DMS53 (cell line): ENCODE measurements around the gene SLC35F3.
"Not testable (repeated sequence)": the region's sequence is repeated elsewhere in the genome, so short reads cannot be mapped to it uniquely, and the experiment has no call there.

ENCODE experiments used
- DNase-seq: peaks from one replicate; lab custom pipeline; 2025; lab: John Stamatoyannopoulos, UW

Gene SLC35F3

DNA sequence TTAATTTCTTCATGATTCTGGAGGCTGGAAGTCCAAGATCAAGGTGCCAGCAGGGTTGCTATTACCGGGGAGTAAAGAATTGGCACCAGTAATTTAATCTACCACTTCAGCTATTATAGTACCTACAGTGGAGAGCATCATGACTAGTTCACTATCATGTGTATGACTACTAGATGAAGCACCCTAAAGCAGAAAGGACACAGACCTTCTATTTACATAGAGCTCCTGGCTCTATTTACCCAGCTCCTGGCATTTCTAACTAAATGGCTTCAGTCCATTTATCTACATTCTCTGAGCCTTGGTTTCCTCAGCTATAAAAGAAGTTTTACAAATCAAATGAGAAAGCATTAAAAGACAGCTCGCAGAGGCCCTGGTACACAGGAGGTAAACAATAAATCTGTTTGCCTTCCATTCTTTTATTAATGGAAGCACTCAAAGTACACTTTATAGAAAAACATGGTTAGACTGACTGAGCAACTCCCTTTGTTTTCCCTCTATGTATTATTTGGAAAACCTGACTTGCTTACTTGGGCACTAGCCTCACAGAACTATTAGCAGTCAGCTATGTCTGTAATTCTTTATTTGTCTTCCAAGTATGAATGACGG is 203.0 kb downstream of the SLC35F3 start:
- peak; percentile 81 for DNase-seq

DNA sequence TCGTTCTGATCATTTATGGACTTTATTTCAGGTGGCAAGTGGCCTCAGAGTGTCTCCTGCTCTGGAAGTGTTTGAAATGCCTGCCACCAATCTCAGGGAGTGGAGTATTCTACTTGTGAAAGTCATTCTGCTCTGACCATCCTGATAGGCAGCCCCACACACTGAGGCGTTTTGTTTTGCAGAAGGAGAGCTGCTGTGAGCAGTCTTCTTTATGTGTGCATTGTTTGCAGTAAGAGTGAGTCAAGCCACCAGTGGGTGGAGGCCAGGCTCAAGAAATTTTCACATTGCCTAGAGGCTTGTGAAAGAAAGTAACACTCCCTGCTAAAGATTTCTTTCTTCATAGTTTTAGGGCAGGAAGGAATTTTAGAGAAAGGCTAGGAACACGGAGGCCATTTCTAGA is 204.4 kb downstream of the SLC35F3 start:
- no peak for DNase-seq

DNA sequence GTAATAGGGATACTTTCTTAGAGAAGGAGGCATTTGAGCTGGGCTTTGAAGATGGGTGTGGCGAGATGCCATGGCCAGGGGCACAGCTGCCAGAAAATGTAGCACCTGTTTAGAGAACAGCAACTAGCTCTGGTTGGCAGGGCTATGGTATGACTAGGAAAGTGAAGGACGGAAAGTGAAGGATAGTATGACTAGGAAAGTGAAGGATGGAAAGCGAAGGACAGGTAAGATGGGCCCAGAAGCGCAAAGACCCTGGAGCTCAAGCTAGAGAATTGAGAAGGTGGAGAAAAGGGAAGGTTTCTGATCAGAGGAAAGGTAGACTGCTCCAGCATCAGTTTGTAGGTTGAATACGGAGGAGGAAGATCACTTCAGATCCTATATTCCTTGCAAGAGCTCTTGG is 205.4 kb downstream of the SLC35F3 start:
- DNase-seq = no peak

DNA sequence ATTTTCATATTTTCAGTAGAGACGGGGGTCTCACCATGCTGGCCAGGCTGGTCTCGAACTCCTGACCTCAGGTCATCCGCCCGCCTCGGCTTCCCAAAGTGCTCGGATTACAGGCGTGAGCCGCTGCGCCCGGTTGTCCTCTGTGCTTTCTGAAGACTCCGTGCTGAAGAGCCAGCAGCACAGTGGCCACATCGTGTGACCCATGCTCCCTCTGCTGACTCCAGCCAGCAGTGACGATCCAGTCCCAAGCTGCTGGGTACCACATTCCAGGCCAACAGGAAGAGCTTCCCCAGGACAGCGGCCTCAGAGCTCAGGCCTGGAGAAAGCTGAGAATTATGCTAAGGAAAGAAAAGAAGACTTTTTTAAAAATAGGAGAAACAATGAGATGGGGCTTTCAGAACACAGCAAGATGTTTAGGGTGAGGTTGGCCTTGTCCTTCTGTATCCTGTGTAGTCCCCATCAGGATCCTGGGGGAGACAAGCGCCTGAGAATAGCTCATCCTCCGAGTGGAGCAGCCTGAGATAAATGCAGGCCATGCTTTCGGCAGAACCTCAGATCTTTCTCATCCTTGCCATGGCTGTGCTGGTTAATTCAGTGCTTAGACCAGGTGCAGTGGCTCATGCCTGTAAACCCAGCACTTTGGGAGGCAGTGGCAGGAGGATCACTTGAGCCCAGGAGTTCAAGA is 207.1 kb downstream of the SLC35F3 start:
- peak; percentile 83 for DNase-seq

DNA sequence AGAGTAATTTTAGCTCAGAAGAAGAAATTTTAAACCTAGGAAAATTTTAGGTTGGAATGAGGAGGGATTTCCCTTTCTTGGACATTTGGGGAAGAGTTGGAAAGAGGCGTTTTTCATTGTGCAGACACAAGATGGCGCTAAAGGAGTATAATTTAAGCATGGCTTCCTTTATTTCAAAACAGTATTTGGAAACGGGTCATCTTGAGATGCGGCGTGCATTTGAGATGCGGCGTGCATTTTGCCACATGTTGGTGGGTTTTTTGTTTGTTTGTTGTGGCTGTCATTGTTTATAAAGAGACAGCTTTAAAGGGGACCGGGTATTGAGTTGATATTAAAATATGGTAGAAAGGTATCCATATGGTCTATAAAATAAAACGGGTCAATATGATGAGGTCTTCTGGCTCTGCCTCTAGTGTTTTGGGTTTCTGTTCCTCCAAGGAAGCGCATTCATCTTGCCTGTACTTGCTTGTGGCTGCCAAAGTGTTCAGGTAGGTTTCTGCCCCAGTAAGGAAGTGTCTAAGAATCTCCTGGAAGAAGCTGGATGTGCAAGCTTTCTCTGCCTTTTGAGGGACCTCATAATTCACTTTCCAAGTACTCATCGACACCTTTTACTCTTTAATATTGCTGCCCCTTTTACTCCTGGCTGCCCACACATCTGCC is 210.3 kb downstream of the SLC35F3 start:
- peak; percentile 71 for DNase-seq

DNA sequence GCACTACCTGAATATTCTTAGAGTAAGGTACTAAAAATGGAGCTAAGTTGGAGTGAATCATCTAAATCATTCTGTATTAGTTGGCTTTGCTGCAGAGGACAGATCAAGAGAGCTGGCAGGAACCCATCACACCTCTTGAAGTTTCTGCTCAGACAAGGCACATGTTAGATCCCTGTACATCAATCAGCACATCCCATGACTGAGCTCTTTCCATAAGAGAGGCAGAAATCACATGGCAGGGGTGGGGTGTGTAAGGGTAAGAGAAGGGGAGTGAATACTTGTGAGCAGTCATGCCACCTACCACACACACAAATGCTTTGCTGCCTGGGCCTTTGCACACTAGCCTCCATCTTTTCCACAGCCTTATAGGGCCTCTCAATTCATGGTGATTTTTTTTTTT is 214.4 kb downstream of the SLC35F3 start:
- DNase-seq = no peak

DNA sequence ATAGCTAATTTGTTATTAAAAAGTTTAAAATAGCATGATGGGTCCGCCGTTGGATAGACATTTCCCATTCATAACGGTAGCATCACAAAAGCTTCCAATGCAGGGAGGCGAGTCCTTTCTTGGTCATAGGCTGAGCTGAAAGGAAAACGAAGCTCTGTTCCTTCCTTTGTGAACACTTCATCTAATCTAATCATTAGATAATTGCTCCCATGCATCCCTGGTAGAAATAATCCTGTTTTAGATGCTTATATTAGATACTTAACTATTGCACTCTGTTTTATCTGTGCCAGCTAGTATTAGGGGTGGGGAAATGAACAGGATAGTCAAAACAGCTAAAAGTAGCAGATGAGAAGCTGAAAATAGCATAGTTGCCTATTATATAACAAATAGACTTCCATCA is 215.0 kb downstream of the SLC35F3 start:
- no peak for DNase-seq

DNA sequence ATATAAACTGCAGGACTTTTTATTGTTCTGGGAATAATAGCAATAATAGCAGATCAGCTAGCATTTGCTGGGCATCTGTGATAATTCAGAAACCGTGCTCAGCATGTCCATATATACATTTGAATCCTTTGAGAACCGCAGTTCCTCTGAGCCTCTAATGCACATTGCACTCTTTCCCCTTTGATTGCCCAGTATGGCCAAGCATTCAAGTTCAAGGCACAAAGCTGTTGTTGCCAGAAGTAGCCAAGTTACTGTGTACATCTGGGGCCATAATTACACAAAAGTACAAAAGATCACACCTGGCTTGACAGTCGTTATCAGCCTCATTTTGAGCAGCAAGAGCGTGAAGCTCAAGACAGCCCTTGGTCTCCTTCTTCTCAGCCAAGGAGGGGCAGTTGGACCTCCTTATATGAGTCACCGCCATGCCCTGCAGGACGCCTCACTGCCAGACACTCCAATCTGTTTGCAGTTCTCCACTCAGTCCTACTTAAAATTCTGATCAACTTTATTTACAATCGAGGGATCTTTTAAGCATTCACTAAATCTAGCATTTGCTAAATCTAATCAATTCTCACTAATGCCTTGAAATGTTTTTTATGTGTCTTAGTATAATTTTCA is 216.0 kb downstream of the SLC35F3 start:
- DNase-seq = no peak

DNA sequence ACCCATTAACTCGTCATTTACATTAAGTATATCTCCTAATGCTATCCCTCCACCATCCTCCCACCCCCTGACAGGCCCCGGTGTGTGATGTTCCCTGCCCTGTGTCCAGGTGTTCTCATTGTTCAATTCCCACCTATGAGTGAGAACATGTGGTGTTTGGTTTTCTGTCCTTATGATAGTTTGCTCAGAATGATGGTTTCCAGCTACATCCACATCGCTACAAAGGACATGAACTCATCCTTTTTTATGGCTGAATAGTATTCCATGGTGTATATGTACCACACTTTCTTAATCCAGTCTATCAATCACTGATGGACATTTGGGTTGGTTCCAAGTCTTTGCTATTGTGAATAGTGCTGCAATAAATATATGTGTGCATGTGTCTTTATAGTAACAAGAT is 217.2 kb downstream of the SLC35F3 start:
- not testable (repeated sequence) for DNase-seq

DNA sequence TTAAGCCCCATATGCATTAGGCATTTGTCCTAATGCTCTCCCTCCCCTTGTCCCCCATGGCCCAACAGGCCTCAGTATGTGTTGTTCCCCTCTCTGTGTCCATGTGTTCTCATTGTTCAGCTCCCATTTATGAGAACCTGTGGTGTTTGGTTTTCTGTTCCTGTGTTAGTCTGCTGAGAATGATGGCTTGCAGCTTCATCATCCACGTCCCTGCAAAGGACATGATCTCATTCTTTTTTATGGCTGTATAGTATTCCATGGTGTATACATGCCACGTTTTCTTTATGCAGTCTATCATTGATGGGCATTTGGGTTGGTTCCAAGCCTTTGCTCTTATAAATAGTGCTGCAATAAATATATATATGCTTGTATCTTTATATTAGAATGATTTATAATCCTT is 218.1 kb downstream of the SLC35F3 start:
- DNase-seq = not testable (repeated sequence)

DNA sequence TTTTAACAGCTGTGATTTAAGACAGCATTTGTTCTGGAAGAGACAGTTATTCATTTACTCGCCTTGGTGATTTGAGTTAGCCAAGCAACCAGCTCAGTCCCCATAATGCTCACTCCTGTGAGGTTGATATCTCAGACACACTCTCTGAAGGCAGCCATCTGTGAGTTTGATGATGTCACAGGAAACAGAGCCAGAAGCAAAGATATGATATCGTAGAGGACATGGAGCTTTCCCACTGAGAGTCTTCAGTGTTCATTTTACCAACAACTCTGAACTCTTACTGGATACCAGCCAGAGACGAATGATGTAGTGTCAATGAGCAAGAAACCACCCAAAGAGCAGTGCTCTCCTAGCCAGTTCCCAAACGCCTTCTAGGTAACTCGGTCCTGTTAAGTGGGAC is 219.4 kb downstream of the SLC35F3 start:
- no peak for DNase-seq

DNA sequence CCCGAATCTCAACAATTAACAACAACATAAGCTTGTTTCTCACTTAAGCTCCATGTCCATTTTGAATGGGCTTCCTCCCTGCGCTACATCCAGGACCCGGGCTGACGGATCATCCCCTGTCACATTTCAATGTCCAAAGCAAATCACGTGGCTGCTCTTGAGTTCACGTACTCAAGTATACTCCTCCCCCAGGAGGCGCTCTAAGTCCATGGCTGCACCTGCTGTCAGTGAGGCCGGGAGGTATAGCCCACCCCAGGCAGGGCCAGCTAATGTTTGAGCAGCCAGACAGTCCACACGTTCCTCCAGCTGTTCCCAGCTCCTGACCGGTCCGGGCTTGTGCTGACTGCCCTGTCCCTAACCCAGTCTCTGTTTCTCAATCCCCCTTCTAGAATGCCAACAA is 220.8 kb downstream of the SLC35F3 start:
- DNase-seq = peak; percentile 91

DNA sequence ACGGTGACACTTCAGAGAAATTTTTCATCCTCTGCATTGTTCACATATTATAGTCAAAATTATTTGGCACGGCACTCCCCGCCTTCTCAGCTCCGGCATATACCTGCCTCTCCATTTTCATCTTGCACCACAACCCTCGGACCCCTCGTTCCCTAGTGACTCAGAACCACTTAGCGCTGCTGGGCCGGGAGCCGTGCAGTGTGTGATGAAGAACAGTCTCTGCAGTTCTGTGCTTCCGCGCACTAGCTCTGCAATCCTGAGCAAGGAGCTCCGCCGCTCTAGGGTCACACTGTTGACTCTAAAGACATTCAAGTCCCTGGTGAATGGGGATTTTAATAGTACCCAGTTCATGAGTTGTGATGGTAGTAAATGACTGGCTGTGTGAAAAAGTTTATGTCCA is 221.2 kb downstream of the SLC35F3 start:
- peak; percentile 44 for DNase-seq

DNA sequence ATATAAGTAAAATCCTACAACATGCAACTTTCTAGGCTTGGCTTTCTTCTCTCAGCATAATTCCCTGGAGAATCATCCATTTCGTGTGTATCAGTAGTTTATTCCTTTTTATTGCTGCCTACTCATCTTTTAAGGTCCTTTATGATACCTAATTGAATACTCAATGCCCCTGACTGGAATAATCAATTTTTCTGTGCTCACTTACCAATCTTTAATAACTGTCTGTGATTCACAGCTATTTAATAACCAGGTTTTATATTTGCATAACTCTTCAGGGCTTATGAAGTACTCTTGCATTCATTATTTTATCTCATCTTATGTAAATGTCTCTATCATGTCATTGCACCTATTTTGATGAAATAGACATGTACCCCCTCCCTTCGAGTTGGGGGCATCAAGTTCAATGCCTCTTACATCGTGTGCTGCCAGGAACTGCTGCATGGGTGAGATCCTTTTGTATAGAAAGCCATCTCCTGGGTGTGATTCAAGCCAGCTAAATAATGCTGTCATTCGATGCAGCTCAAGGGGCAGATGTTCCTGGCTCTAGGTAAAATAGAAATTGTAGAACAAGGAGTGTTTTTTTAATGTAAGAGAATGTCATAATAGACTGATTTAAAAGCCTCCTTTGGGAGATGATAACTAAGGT is 222.7 kb downstream of the SLC35F3 start:
- no peak for DNase-seq

DNA sequence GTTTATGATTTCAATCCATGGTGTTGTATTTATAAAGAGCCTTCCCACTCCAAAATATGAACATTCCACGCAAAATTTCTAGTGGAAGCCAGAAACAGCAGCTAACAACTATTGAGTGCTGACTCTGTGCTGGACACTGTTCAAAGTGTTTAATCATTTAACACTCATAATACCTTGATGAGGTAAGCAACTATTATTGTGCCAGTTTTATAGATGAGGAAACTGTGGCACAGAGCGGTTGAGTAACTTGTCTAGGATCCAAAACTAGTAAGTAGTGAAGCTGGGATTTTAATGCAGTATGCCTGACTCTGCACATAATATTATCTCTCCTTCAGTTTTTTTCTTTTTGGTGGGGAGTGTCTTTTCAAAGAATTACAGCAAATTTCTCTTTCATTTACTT is 228.3 kb downstream of the SLC35F3 start:
- no peak for DNase-seq

DNA sequence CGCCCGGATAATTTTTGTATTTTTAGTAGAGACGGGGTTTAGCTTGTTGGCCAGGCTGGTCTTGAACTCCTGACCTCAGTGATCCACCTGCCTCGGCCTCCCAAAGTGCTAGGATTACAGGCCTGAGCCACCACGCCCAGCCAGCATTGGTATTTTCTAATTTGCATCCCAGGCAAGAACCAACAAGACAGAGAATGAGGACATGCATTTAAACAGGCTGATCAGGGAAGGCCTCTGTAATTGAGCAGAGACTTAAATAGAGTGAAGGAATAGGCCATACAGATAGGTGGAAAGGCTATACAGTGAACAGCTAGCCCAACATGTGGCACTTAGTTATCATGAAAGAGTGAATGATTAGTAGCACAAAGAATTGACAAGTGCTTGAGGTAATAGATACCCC is 230.4 kb downstream of the SLC35F3 start:
- DNase-seq = no peak

DNA sequence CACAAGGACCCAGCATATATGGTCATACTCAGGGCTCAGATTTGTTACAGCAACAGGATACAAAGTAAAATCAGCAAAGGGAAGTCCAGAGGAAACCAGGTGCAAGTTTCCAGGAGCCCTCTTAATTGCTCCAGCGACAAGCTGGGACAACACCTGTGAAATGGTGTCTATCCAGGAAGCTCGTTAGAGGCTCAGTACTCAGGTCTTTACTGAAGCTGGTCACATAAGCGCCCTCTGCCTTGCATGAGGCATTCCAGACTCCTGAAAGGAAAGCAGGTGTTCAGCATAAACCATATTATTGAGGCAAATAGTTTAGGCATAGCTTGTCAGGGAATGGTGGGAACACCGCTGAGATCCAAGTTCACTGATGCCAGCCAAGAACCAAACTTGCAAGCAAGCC is 231.0 kb downstream of the SLC35F3 start:
- peak; percentile 24 for DNase-seq

DNA sequence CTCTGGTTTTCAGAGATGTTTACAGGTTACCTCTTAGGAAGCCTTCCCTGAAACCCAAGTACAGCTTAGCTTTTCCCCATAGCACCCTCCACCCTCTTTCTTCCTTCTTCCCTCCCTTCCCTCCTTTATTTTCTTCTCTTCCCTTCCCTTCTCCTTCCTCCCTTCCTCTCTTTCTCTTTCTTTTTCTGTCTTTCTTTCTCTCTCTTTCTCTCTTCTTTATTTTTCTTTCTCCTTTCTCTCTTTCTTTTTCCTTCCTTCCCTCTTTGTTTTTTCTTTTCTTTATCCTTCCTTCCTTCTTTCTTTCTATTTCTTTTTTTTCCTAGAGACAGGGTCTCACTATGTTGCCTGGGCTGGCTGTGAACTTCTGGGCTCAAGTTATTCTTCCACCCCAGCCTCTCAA is 231.6 kb downstream of the SLC35F3 start:
- no peak for DNase-seq

DNA sequence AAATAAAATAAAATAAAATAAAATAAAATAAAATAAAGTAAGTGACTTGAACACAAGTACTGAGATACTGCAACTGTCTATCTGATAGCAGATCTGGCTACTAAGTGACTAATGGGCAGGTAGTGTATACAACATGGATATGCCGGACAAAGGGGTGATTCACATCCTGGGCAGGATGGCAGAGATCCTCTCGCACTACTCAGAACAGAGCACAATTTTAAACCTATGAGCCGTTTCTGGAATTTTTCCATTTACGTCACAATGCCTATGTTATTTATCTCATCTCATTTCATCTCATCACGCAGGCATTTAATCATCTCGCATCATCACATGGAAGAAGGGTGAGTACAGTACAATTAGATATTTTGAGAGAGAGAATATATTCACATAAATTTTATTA is 235.5 kb downstream of the SLC35F3 start:
- no peak for DNase-seq

DNA sequence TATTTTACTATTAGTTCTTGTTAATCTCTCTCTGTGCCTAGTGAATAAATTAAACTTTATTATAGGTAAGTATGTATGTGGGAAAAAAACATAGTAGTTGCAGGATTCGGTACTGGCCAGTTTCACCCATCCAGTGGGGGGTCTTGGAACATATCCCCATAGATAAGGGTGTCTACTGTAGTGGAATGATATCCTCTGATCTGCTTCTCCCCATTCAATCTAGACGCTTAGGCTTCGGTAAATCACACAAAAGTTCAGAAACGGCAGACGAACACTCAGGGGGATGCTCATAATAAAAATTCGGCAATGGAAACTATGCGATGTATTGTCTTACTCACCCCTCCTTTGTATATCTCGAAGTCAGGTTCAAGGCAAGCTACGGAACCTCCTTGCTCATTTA is 235.9 kb downstream of the SLC35F3 start:
- DNase-seq = no peak

DNA sequence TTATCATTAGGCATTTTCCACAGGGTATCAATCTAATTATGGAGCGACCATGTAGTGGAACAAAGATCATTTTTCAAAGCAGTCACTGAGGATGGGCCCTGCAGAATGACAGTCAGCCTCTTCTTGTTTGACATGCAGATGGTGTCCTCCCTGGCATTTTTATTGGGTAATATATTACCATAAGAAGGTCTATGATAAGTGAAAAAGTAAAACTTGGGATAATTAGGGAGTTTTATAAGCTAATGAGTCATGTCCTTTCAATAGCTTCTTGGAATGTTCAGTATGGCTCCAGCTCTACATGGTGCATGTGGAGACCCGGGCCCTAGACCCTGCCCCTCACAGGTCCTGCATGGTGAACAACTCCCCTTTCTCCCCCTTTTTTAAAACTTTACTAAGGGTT is 236.5 kb downstream of the SLC35F3 start:
- DNase-seq = no peak

DNA sequence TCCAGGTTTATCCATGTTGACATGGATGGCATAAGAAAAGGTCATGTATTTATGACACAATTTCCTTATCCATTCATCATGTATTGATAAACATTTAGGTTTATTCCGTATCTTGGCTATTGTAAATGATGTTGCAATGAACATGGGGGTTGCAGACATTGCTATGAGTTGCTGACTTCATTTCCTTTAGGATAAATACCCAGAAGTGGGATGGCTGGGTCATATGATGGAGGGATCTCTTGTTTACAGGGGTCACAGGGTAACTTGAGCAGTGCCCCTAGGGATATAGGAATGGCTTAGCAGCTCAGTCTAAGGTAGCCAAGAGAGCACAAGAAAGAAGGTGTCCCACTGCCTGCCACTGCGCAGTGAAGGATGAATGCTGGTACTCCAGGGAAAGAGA is 239.2 kb downstream of the SLC35F3 start:
- DNase-seq = no peak

DNA sequence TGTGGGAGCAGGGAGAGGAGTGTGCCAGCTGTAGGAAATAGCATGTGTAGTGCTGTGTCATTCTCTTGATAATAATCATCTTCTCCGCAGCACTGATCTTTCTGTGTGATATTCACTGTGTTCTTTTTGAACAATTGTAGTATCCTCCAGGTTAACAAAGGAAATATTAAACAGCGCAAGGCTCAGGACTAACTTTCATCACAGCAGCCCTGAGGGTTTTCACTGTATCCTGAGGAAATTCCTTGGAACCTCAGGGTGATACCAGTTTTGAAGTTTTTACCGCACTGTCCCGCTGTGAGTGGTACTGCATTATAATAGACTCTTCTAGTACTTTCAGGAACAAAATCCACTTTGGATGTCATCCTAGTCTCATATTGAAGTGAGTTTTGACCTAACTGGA is 240.4 kb downstream of the SLC35F3 start:
- no peak for DNase-seq
